ENCODE data around the gene FANCC. TPM values are rescaled to one million over a fixed set of nuclear protein-coding genes. Genes with fewer than 3 reads are reported as not detected.

FANCC gene
- polyA plus RNA-seq, 1 of the 3 experiments (the other 2 are of a cell fraction) = 3.5 TPM

DNA sequence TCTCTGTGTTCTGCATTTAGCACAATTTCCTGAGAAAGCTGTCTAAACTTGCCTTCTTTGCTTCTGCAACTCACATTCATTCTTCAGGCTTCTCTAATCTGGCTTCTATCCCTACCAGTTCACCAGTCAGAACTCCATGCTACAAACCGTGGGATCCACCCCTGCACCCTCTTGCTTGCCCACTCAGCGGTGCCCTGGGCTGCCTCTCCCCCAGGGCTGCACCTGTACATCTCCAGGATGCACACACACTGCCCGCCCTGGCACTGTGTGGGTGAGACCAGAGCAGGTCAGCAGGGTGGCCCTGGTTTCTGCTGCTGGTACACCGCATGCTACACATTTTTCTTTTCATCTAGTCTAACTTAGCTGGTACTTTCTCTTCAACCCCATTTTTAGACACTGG, 127.1 kb downstream of the FANCC start:
- no peak for TF ChIP-seq FOXJ3 (CRISPR knock-in tag; IDR thresholded peaks at IDR 0.05)
- no peak for TF ChIP-seq MEF2A (IDR thresholded peaks at IDR 0.05; ENCODE audit: borderline replicate concordance, low read depth)
- no peak for TF ChIP-seq TAF1 (IDR thresholded peaks at IDR 0.05; ENCODE audit: borderline replicate concordance, low read depth, low read length)
- TF ChIP-seq EZH2phosphoT487 (IDR thresholded peaks at IDR 0.05; ENCODE audit: borderline replicate concordance, low read depth) = no peak
- no peak for TF ChIP-seq SMC3 (IDR thresholded peaks at IDR 0.05; ENCODE audit: low read depth, low read length)
- TF ChIP-seq, protein P1, sequence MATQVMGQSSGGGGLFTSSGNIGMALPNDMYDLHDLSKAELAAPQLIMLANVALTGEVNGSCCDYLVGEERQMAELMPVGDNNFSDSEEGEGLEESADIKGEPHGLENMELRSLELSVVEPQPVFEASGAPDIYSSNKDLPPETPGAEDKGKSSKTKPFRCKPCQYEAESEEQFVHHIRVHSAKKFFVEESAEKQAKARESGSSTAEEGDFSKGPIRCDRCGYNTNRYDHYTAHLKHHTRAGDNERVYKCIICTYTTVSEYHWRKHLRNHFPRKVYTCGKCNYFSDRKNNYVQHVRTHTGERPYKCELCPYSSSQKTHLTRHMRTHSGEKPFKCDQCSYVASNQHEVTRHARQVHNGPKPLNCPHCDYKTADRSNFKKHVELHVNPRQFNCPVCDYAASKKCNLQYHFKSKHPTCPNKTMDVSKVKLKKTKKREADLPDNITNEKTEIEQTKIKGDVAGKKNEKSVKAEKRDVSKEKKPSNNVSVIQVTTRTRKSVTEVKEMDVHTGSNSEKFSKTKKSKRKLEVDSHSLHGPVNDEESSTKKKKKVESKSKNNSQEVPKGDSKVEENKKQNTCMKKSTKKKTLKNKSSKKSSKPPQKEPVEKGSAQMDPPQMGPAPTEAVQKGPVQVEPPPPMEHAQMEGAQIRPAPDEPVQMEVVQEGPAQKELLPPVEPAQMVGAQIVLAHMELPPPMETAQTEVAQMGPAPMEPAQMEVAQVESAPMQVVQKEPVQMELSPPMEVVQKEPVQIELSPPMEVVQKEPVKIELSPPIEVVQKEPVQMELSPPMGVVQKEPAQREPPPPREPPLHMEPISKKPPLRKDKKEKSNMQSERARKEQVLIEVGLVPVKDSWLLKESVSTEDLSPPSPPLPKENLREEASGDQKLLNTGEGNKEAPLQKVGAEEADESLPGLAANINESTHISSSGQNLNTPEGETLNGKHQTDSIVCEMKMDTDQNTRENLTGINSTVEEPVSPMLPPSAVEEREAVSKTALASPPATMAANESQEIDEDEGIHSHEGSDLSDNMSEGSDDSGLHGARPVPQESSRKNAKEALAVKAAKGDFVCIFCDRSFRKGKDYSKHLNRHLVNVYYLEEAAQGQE (IDR thresholded peaks at IDR 0.05; ENCODE audit: low read depth, low read length) = no peak
- TF ChIP-seq, protein P2, sequence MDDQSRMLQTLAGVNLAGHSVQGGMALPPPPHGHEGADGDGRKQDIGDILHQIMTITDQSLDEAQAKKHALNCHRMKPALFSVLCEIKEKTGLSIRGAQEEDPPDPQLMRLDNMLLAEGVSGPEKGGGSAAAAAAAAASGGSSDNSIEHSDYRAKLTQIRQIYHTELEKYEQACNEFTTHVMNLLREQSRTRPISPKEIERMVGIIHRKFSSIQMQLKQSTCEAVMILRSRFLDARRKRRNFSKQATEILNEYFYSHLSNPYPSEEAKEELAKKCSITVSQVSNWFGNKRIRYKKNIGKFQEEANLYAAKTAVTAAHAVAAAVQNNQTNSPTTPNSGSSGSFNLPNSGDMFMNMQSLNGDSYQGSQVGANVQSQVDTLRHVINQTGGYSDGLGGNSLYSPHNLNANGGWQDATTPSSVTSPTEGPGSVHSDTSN (IDR thresholded peaks at IDR 0.05) = no peak
- TF ChIP-seq, protein P3, sequence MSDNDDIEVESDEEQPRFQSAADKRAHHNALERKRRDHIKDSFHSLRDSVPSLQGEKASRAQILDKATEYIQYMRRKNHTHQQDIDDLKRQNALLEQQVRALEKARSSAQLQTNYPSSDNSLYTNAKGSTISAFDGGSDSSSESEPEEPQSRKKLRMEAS (IDR thresholded peaks at IDR 0.05; ENCODE audit: low read depth) = no peak
- no peak for TF ChIP-seq RAD21 (IDR thresholded peaks at IDR 0.05; ENCODE audit: low read length)
- Histone ChIP-seq H3K79me2 (ENCODE audit: insufficient read depth) (no peaks in the 10 kb centered on the region), H3K4me1 (ENCODE audit: control insufficient read depth in 1 of 2, insufficient read depth in 2 of 2, low read depth in 1 of 2, low read length in 1 of 2) (peaks cover 21 to 22% of the 10 kb centered on the region in 2 experiments), H3K4me2 (0 out of 2 replicates have a peak overlapping the region, but pooled peaks have one; percentile 70), H3K4me3 (ENCODE audit: low read depth in 2 of 2, low read length in 1 of 2) (no peak overlapping the region), H3K36me3 (replicated peaks in 1 of 2; ENCODE audit: control insufficient read depth in 1 of 2, insufficient read depth in 2 of 2, low read length in 1 of 2) (no peaks in the 10 kb centered on the region), H3K9me2 (no peaks in the 10 kb centered on the region), H3K27ac (ENCODE audit: low read depth in 2 of 2, low read length in 1 of 2) (no peak overlapping the region; a peak in 1 of 4 replicates), H3K27me3 (ENCODE audit: insufficient read depth) (no peaks in the 10 kb centered on the region), H3K9ac (no peak overlapping the region), H2AFZ (ENCODE audit: low read depth) (no peak overlapping the region), H3F3A (replicated peaks; ENCODE audit: insufficient read depth) (peaks cover 5% of the 10 kb centered on the region), H4K20me1 (ENCODE audit: insufficient read depth) (no peaks in the 10 kb centered on the region), H3K9me3 (no peaks in the 10 kb centered on the region)
- ChIA-PET POLR2A (no interaction called here), CTCF (interaction anchor here (0.5 to 2.3 kb wide), 7 partner anchors 10 to 1028 kb away, joined by 3 to 12 read pairs (median 3); no protein-coding TSS in a partner anchor)
- 100% methylated on average over 4 of the region's 4 CpGs for WGBS (ENCODE audit: low lambda C conversion rate)
- no peak for DNase-seq

DNA sequence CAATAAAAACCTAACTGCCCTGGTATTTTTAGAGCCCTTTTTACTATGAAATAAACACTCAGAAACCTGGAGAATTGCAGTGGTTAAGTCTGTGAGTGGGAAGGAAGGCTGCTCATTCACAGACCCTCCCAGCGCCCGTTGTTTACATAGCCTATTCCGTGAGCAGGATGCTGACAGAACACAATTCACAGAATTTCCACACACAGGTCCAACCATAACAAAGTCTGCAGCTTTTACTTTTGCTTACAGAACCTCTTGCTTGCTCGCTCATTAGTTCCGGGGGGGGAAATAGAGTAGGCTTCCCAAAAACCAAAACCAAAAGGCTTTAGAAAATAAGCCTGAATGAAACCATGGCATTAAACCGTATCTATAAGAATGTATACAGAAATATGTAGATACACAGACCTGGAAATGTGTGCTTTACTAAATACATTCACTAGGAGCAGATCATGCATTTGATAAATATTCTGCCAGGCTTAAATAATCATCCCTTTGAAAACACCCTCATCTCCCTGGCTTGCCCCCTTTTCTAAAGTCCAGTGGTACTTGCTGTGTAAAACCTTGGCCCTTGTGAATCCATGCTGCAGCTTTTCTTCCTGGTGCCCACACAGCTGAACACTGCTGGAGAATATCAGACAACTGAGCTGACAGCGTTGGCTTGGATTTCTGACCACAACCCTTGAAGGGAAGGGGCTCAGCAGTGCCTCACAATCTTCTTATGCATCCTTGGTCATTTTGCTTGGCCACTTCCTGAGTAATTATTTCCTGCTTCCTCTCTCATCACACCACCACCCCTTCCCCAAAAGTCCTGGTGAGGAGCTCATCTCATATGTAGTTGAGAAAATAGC, 128.0 kb downstream of the FANCC start:
- no peaks in the 10 kb centered on the region for H3K79me2 ChIP-seq (ENCODE audit: insufficient read depth)
- H4K20me1 ChIP-seq (ENCODE audit: insufficient read depth) = no peaks in the 10 kb centered on the region
- no peak overlapping the region for H3K9ac ChIP-seq
- peak; percentile 30 for DNase-seq
- no peaks in the 10 kb centered on the region for H3K9me3 ChIP-seq
- peak overlapping the region; percentile 70 for H3K4me2 ChIP-seq
- CTCF ChIA-PET = interaction anchor here (0.6 to 2.3 kb wide), 7 partner anchors 9 to 1010 kb away, joined by 3 to 12 read pairs (median 3); no protein-coding TSS in a partner anchor
- no peaks in the 10 kb centered on the region for H3K27me3 ChIP-seq (ENCODE audit: insufficient read depth)
- peak overlapping the region; percentile 50 to 62; a peak in 3 of 4 replicates for H3K27ac ChIP-seq (ENCODE audit: low read depth in 2 of 2, low read length in 1 of 2)
- H3K4me1 ChIP-seq (ENCODE audit: control insufficient read depth in 1 of 2, insufficient read depth in 2 of 2, low read depth in 1 of 2, low read length in 1 of 2) = peaks cover 21 to 22% of the 10 kb centered on the region in 2 experiments
- peak overlapping the region in 1 of 2 experiments; percentile 28; a peak in 2 of 4 replicates for H3K4me3 ChIP-seq (ENCODE audit: low read depth in 2 of 2, low read length in 1 of 2)
- peaks cover 5% of the 10 kb centered on the region for H3F3A ChIP-seq (replicated peaks; ENCODE audit: insufficient read depth)
- H2AFZ ChIP-seq (ENCODE audit: low read depth) = no peak overlapping the region
- WGBS (ENCODE audit: low lambda C conversion rate) = 65% methylated on average over 7 of the region's 7 CpGs
- no peaks in the 10 kb centered on the region for H3K9me2 ChIP-seq
- H3K36me3 ChIP-seq (replicated peaks in 1 of 2; ENCODE audit: control insufficient read depth in 1 of 2, insufficient read depth in 2 of 2, low read length in 1 of 2) = no peaks in the 10 kb centered on the region
- POLR2A ChIA-PET = no interaction called here
- TF ChIP-seq IRF3 (IDR thresholded peaks at IDR 0.05; ENCODE audit: low read depth, low read length) = no peak
- TF ChIP-seq FOXM1 (IDR thresholded peaks at IDR 0.05; ENCODE audit: low read depth) = no peak
- TF ChIP-seq TCF12 (IDR thresholded peaks at IDR 0.05) = peak; percentile 84
- TF ChIP-seq EZH2phosphoT487 (IDR thresholded peaks at IDR 0.05; ENCODE audit: borderline replicate concordance, low read depth) = no peak
- TF ChIP-seq SIN3A (IDR thresholded peaks at IDR 0.05; ENCODE audit: borderline replicate concordance, low read depth, low read length) = no peak
- TF ChIP-seq, protein P2 (IDR thresholded peaks at IDR 0.05) = peak; percentile 72
